ENCODE results near the gene THSD4.
"Not testable (repeated sequence)": the region's sequence is repeated elsewhere in the genome, so short reads cannot be mapped to it uniquely, and the experiment has no call there.

The THSD4 gene

DNA sequence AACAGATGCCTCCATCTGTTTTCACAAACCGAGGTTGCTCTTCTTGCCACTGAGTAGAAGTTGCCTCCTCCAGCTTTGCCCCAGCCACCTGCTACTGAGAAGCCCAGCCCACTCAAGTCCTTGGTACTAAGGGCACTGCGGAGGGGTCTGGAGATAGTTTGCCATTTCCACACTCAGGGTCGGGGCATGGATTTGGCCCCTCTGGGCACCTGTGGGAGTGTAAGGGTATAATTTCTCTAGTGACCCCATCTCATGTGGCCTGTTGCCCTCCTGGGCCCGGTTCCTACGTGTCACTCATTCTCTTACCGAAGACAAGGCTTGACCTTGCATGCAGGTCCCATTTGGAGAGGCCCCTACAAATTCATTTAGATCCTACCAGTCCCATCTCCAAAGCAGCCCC, 79.0 kb downstream of the THSD4 start:
- no peak for DNase-seq

DNA sequence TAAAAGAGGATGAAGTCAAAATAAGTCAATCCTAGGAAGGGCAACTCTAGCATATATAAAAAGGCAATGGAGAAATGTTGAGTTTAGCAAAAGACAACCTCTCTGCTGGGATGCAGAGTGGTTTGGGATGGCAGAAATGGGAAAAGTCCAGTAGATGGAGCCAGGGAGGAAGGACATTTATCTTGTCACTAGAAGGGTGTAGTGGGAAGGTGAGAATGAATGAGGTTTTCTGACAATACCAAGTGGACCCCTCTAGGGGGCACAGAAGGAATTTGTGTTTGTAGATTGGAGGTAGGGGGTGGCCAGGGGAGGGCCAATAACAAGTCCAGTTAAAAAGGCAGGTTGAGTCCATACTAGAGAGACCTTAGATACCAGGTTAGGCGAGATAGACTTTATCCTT, 80.0 kb downstream of the THSD4 start:
- no peak for DNase-seq

DNA sequence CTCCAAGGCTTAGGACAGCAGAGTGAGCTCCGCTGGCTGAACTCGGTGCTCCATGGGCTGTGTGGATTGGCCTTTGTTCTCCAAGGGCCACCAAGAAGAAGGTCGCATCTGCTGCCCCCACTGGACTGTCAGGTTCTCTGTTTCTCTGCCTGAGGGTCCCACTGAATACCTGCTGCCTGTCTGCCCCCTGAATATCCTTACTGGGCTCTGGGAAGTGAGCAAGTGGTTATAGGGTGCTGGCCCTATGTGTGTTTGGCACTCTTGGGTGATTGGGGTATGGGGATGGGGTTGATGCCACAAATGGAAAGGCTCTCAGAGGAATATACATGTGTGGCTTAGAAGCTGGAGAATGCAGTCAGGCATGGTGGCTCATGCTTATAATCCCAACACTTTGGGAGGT, 82.3 kb downstream of the THSD4 start:
- no peak for DNase-seq

DNA sequence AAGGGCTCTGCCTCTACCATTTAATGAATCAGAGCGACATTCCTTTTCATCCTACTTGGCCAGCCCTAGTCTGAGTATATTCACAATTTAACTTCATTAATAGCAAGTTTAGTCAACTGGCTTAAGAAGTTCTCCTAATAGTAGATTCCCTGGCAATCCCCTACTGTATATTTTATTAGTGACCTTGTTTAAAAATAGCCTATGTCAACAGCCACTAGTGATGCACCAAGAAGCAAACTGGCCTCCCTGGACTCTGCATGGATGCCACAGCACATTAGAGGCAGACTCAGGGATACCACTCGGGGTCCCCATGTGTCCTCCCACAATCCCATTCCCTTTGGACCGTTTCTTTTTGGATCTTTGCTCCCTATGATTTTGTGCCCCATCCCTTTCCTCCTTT, 83.6 kb downstream of the THSD4 start:
- no peak for DNase-seq

DNA sequence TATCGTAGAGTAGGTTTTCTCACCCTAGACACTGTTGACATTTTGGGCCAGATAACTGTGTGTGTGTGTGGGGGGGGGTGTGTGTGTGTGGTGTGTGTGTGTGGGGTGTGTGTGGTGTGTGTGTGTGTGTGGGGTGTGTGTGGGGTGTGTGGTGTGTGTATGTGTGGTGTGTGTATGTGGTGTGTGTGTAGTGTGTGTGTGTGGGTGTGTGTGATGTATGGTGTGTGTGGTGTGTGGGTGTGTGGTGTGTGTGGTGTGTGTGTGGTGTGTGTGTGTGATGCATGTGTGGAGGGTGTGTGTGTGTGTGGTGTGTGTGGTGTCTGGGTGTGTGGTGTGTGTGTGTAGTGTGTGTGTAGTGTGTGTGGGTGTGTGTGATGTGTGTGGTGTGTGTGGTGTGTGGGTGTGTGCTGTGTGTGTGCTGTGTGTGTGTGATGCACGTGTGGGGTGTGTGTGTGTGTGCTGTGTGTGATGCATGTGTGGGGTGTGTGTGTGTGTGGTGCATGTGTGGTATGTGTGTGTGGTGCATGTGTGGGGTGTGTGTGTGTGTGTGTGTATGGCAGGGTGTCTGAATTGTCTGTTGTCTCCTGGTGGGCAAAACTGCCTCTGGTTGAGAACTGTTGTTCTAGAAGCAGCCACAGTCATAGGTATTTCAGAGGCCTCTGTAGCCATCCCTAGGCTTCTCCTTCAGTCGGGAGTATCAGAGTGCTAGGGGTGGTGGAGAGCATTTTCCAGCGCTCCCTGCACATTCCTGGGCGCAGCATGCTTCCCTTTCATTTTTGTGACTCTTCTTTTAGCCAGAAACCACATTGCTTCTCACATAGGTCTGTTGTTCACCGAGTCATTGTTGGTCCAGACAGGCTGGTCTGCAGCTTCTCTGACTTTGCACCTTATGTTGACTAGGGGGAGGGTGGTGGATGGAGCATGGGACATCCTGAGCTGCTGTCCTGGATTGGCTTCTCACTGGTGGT, 84.4 kb downstream of the THSD4 start:
- no peak for DNase-seq

DNA sequence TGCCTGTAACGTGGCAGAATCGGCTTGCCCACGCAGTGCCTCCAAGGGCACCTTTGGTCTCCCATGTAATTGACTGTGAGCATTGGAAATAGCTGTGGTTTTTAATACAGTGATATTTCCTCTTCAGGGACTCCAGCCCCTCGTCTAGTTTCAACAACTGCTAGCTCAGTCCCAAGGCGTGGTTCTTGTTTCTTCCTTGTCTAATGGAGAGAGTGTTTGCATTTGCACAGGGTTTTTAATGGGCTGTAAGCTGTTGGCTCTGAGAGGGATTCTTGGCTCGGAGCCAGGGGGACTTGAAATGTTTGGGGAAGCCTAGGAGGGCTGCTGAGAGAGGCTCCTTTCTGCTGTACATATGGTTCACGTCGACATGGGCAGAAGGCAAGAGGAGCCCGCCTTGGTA, 86.2 kb downstream of the THSD4 start:
- DNase-seq: no peak

DNA sequence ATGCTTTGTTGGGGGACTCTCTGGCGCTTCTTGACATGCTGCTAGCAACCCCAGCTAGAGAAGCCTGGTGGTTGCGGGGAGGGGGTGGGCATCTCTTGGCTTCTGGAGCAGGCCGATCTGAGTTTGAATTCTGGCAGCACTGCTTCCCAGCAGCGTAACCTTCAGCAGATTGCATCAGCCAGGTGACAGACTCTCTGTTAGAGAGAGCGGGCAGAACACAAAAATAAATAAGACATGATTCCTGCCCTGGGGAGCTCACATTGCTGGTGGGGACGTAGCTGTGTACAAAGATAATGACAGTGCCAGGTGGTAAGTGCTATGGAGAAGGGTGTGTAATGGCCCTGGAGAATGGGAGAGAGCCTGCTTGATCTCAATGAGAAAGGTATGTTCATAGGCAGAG, 87.4 kb downstream of the THSD4 start:
- no peak for DNase-seq

DNA sequence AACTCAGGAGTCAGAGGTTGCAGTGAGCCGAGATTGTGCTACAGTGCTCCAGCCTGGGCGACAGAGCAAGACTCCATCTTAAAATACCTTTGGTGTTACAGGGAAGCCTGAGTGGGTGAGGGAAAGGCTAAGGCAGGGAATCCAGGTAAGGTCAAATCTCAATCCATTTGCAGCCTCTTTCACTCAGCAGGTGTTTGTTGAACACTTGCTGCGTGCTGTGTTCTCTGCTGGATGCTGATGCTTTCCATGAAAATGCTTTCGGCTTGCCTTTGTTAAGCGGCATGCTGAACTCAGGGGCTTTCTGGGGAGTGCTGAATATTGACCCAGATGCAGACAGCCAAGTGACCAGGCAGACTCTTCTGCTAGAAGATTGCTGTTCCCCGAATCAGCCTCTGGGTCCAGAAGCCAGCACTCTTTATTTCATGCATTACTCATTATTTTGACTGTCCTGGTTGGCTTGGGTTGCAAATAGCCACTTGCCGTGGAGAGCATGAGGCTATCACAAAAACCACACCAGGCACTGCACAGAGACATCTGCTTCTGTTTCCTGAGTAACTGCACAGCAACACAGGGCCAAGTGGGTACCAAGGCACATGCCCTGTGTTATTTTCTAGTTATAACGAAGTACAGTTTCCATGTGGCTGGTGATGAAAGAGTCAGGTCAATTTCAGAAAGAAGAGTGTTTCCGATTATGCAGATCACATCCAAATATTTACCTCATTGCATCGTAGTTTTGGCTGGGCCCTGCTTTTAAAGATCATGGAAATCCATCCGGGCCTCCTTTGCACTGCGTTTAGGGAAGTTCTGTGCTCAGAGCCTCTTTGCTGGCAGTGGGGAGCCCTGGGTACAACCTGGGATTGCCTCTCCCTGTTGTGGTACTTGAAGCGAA, 88.6 kb downstream of the THSD4 start:
- no peak for DNase-seq

DNA sequence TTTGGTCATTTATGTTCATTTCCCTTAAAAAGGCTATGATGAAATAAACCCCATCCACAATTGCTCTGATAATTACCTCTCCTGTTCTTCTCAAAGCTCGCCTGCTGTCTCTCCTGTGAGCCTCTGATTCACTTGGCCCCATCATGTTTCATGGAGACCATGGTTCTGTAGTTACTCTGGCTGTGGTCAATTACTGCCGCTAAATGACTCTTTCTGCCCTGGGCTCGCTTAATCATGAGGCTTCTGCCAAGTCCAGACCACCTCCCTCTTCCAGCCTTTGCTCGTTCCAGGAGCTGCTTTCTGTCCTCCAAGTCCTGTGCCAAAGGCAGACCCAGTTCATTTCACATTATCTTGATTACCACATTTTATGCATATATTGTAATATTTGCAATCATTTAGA, 91.9 kb downstream of the THSD4 start:
- no peak for DNase-seq

DNA sequence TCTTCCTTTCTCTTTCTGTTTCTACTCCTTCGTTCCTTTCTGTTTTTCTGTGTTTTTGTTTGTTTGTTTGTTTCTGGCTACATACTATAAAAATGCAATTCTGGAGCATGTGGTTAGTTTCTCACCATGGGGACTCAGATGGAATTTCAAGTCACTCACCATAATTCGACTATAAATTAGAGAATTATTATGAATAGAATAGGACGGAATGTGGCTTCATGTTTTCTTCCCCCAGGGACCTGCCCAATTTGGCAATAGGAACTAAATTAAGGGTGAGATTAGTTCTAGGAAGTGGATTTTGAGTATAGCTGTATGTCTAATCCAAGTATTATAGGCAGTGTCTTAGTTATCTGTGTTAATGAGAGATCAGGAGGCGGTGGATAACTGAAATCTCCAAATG, 96.9 kb downstream of the THSD4 start:
- DNase-seq: no peak

DNA sequence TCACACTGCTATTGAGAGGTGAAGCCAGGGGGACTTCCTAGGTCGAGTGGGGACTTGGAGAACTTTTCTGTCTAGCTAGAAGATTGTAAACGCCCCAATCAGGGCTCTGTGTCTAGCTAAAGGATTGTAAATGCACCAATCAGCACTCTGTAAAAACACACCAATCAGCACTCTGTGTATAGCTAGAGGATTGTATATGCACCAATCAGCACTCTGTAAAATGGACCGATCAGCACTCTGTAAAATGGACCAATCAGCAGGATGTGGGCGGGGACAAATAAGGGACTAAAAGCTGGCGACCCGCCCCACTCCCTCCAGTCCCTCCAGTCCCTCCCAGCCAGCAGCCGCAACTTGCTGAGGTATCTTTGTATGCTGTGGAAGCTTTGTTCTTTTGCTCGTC, 98.7 kb downstream of the THSD4 start:
- not testable (repeated sequence) for DNase-seq

DNA sequence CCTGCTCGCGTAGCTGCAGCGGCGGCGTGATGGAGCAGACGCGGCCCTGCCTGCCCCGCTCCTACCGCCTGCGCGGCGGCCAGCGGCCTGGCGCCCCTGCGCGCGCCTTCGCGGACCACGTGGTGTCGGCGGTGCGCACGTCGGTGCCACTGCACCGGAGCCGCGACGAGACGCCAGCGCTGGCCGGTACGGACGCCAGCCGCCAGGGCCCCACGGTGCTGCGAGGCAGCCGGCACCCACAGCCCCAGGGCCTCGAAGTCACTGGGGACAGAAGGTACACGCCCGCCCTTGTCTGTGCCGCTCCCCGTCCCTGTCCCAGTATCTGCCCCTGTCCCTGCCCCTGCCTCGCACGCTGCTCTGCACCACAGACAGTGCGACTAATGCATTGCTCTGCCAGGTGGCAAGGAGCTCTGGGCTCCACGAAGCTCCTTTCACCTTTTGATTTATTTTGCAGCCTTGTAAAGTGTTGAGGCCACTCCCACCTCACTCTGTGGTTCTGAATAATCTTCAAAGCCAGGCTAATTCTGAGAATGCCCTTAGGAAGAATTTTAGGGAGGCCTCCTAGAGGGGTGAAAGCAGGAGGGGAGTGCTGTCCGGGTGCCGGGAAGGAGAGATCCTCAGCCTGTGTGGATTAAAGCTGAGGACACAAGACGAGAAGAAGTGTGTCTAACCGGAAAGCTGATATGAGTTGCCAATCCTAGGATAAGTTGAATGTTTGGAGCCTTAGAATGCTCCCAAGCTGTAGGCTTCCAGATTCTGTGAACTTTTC, 100.0 kb downstream of the THSD4 start:
- DNase-seq: no peak

DNA sequence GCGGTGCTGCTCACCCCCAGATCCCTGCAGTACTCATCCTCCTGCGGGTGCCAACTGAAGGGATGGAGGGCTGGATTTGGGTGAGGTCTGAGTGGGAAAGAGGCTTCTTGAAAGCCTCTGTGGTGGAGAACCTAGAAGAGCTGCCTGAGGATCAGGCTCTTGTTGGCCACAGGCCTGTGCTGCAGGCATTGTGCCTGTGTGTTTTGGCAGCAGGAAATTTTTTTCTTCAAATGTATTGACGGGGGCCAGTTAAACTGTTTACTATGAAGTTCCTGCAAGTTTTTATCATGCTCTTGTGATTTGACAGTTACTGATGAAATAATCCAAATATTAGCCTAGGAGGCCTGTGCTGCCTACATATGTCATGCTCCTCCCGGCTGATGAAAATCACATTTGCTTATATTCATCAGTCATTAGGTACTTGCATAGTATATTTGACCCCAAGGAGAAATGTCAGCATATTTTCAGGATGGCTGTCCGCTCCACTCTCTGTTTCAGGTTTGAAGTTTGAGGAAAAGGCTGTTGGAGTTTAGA, 103.1 kb downstream of the THSD4 start:
- DNase-seq: no peak

DNA sequence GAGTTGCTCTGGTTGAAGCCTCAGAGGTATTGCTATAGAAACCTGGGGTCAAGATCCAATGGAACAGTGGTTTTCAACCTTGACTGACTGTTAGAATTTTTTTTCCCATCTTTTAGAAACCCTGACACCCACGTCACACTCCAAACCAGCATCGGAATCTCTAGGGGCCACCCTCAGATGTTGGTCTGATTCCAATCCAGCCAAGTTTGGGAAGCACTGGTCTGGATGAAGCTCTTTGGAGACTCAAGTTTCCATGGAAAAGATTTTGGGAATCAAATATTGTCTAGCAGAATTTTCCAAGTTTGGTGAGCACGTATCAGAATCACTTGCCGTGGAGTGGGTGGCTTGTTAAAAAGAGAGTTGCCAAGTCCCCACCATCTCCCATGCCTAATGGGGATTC, 103.8 kb downstream of the THSD4 start:
- DNase-seq: no peak

DNA sequence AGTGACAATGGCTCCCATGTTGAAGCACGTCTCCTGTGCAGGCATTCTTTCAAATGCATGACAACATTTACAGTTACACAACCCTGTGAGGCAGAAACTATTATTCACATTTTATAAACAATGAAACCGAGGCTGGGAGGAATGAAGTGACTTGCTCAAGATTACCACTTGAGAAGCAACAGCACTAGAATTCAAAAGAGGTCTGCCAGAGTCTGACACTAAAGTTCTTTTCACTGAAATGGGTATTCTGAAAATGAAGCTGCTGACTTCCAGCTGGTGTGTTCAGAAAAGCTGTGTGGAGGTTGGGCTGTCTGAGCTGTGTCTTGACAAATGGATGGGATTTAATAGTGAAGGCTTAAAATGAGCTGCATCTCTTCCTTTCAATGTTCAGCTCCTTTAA, 104.4 kb downstream of the THSD4 start:
- DNase-seq: no peak

DNA sequence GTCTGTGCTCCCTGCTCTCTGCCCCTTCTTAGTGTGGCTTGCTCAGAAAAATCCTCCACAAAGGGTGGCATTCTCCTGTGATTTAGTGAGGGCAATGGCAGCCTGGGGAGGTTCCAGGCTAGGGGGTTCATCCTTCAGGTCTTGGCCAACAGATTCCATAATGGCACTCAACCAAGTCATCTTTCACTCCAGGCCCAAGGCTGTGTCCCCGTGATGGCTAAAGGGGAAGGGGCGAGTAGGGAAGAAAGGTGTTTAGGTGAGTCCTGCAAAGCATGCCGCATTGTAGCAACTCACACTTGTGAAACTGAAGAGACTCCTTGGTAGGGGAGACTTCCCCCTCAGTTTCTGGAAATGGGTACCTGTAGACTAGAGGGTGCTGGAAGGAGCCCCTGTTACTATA, 105.6 kb downstream of the THSD4 start:
- no peak for DNase-seq

DNA sequence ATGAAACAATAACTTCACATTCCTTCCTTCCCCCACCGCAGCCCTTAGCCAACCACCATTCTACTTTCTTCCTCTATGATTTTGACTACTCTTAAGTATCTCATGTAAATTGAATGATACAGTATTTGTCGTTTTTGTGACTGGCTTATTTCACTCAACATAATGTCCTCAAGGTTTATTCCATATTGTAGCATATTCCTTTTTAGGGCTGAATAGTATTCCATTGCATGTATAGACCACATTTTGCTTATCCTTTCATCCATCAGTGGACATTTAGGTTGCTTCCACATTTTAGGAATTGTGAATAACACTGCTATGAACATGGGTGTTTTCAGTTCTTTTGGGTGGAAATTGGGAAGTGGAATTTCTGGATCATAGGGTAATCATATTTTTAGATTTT, 106.1 kb downstream of the THSD4 start:
- no peak for DNase-seq

DNA sequence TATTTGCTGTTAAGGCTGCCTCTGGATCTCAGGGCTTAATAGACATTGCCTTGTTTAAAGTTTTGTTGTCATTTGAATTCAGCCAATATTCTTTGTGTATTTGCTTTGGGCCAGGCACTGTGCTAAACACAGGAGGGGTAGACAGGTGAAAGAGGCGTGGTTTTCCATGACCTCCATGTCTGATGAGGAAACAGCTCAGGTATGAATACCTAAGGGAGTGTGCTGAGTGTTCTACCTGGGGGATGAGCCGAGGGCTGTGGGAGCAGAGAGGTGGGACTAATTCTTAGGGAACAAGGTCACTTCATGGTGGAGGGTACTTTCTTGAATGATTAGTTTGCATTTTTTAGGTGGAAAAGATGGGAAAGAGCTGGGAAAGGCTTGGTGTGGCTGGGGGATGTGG, 108.2 kb downstream of the THSD4 start:
- no peak for DNase-seq

DNA sequence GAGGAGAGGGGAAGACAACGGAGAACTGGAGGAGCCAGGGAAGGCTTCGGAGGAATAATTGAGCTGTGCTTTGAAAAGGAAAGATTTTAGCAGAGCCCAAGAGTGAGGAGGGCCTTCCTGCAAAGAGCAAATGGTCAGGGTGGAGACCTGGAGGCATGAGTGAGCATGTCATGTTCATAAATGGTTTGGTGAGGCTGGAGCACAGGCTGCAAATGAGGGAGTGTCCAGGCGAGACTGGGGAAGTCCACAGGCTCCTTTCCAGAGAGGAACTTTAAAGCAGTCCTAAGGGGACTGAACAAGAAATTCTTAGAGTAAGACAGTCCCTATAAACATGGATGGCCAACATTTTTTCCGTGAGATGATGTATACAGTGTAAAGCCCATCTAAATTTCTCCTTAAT, 108.8 kb downstream of the THSD4 start:
- no peak for DNase-seq

DNA sequence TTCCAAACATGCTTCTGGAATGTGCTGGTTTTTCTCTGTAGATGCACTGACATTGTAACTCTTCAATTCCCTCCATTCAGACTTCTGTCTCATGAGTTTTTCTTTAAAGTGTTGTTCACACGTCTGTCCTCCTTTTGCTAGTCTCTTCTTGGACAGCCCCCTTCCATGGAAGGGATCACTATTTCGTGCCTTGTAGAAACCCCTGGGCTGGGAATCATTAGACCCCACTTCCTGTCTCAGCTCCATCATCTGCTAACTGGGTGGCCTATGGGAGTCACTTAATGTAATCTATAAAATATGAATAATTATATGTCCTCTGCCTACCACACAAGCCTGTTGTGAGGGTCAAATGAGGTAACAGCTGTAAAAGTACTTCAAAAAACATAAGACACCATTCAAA, 110.6 kb downstream of the THSD4 start:
- no peak for DNase-seq

DNA sequence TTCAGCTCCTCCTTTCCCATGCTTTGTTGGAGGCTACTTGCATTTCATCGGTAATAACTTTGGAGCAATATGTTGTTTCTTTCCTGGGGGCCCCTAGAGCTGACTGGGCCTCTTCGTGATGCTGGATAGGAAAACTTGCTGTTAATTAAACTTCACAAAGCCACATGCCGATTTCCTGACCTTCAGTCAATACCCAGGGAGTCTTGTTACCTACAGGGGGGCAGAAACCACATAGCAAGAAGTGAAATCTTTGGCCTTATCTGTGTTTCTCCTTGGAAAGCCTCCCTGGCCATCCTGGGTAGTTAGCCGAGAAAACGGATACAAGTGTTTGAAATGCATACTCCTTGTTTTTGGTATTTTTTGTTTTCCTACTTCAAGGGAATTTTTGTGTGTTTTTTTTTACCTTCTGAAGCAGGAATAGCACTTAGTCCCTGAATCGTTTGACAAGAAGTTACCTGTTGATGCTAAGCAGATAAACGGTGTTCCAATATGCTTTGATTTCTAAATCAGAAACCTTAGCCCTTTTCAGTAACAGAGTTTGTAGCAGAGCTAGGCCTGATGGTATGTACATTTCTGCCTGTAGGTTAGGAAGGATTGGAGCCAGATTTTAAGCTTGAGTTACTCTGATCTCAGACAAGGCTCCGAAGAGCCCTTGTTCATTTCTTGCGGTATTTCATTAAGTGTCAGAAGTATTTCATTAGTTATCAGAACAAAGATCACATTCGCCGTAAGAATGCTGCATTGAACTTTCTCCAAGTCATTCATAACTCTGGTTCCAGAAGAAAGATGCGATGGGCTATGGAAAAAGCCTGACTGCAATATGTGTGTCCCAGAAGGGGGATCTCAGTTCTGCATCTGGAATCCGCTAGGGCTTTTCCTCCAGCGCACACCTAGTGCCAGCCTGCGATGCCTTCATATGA, 111.5 kb downstream of the THSD4 start:
- no peak for DNase-seq

DNA sequence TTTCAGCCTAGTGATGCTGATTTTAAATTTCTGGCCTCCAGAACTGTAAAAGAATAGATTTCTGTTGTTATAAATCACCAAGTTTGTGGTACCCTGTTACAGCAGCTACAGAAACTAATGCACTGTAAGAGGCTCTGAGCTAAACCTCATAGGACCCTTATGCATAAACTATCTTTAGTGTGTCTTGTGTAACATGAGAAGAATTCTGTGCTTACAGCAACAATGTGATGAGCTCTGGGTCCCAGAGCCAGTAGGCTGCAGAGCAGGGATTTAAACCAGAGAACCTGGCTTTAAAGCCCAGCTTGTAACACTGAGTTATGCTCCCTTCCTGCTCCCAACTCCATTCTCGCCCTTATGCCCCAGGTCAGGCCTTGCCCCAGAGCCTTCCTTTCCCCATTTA, 113.1 kb downstream of the THSD4 start:
- no peak for DNase-seq
